HepG2 (cell line): ENCODE data around the gene GNG7. TPM values are rescaled to one million over a fixed set of nuclear protein-coding genes. Genes with fewer than 3 reads are reported as not detected.

ENCODE experiments used
- ARID5B ChIP-seq: IDR thresholded peaks from 2 replicates; pipeline ENCODE4 v1.4.0; 2020; ENCODE audit warnings: mild to moderate bottlenecking, missing genetic modification reagents
- ETS1 ChIP-seq: sonication (generic); formaldehyde crosslinking; IDR thresholded peaks from 2 replicates; pipeline ENCODE4 v1.4.0; 2020; ENCODE audit warnings: missing genetic modification reagents
- FOXP4 ChIP-seq: sonication (generic); formaldehyde crosslinking; IDR thresholded peaks from 2 replicates; pipeline ENCODE4 v1.4.0; 2020; ENCODE audit warnings: missing genetic modification reagents
- GLI4 ChIP-seq: sonication (generic); formaldehyde crosslinking; IDR thresholded peaks from 2 replicates; pipeline ENCODE4 v1.5.1; 2020; ENCODE audit warnings: missing genetic modification reagents, mild to moderate bottlenecking, moderate library complexity, borderline replicate concordance
- HOXA3 ChIP-seq: sonication (generic); formaldehyde crosslinking; IDR thresholded peaks from 2 replicates; pipeline ENCODE4 v1.5.0; 2020; ENCODE audit warnings: missing genetic modification reagents
- JUN ChIP-seq: sonication (generic); formaldehyde crosslinking; IDR thresholded peaks from 2 replicates; pipeline ENCODE4 v1.4.0; 2020; ENCODE audit warnings: mild to moderate bottlenecking, missing genetic modification reagents
- KLF15 ChIP-seq: sonication (generic); formaldehyde crosslinking; IDR thresholded peaks from 2 replicates; pipeline ENCODE4 v1.8.1; 2023; ENCODE audit warnings: borderline replicate concordance, mild to moderate bottlenecking, inconsistent platforms, missing genetic modification reagents, mixed read lengths
- POLR2AphosphoS2 ChIP-seq: IDR thresholded peaks from 2 replicates; pipeline ENCODE4 v1.6.1; 2011; ENCODE audit warnings: low read depth, low read length, improper control_type of control experiment
- SMARCE1 ChIP-seq: fragments of 450-650 bp; IDR thresholded peaks from 2 replicates; pipeline ENCODE4 v1.6.1; 2017; ENCODE audit warnings: borderline replicate concordance
- TOPORS ChIP-seq: sonication (generic); formaldehyde crosslinking; IDR thresholded peaks from 2 replicates; pipeline ENCODE4 v1.8.0; 2023; ENCODE audit warnings: mild to moderate bottlenecking, missing genetic modification reagents
- ZFAT ChIP-seq: sonication (generic); formaldehyde crosslinking; conservative IDR thresholded peaks from 2 replicates; pipeline ENCODE4 v1.8.1; 2023; ENCODE audit warnings: missing genetic modification reagents, inconsistent platforms
- ZFP37 ChIP-seq: sonication (generic); formaldehyde crosslinking; IDR thresholded peaks from 2 replicates; pipeline ENCODE4 v1.4.0; 2020; ENCODE audit warnings: missing genetic modification reagents, borderline replicate concordance
- ZNF224 ChIP-seq: sonication (generic); formaldehyde crosslinking; IDR thresholded peaks from 2 replicates; pipeline ENCODE4 v1.5.0; 2020; ENCODE audit warnings: mild to moderate bottlenecking, missing genetic modification reagents
- ZNF639 ChIP-seq: conservative IDR thresholded peaks from 2 replicates; pipeline ENCODE4 v1.6.1; 2018; ENCODE audit warnings: missing genetic modification reagents
- polyA plus RNA-seq, 8 experiments: library from polyadenylated mRNA; depleted of rRNA in 3 of 8; stranded (reverse) in 7 of 8; unstranded in 1 of 8; fragments of >200 nt; fragmentation: Illumina TruSeq in 4 of 8; extraction: Trizol in 4 of 8; gene quantifications; 2 replicates each; pipeline versions ENCODE4 v1.2.1 to v1.2.3, GENCODE V29; 2011 to 2016; ENCODE audit warnings: low read depth in 4 of 8, missing spikeins in 1 of 8, mixed read lengths in 1 of 8; ENCODE audit not compliant: insufficient read depth in 1 of 8
- total RNA-seq, 5 experiments: library from RNA; depleted of rRNA; stranded (reverse); fragments of >200 nt; fragmentation: Illumina TruSeq; extraction: Trizol; gene quantifications; 2 replicates each; pipeline ENCODE4 v1.2.3, GENCODE V29; 2016; ENCODE audit warnings: low read depth in 1 of 5
- TF ChIP-seq, protein P1 (sequence below): sonication (generic); formaldehyde crosslinking; IDR thresholded peaks from 2 replicates; pipeline ENCODE4 v1.4.0; 2020; ENCODE audit warnings: low read depth, mild to moderate bottlenecking, missing genetic modification reagents
- TF ChIP-seq, protein P2 (sequence below): sonication (generic); formaldehyde crosslinking; IDR thresholded peaks from 2 replicates; pipeline ENCODE4 v1.5.1; 2020; ENCODE audit warnings: mild to moderate bottlenecking, missing genetic modification reagents, moderate library complexity

Gene GNG7
- total and polyA plus RNA-seq, 2 of the 13 experiments (the other 11 are each of a cell fraction or from before 2014, with no cell fraction given): 1.4 to 3.3 TPM

GRCh38 chr19:2524840-2525723 is 177.4 kb downstream of the GNG7 start (continued):
- TF ChIP-seq, protein P1, sequence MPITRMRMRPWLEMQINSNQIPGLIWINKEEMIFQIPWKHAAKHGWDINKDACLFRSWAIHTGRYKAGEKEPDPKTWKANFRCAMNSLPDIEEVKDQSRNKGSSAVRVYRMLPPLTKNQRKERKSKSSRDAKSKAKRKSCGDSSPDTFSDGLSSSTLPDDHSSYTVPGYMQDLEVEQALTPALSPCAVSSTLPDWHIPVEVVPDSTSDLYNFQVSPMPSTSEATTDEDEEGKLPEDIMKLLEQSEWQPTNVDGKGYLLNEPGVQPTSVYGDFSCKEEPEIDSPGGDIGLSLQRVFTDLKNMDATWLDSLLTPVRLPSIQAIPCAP (CRISPR knock-in tag): no peak
- TF ChIP-seq FOXP4 (CRISPR knock-in tag) (no peak), GLI4 (CRISPR knock-in tag) (no peak), ZNF224 (CRISPR knock-in tag) (no peak), TOPORS (CRISPR knock-in tag) (no peak), ETS1 (CRISPR knock-in tag) (no peak), ZNF639 (no peak), ZFAT (CRISPR knock-in tag) (no peak), ZFP37 (CRISPR knock-in tag) (no peak), HOXA3 (CRISPR knock-in tag) (no peak), KLF15 (CRISPR knock-in tag) (no peak), POLR2AphosphoS2 (no peak), JUN (CRISPR knock-in tag) (no peak), SMARCE1 (no peak), ARID5B (CRISPR knock-in tag) (peak; percentile 65)
- TF ChIP-seq, protein P2, sequence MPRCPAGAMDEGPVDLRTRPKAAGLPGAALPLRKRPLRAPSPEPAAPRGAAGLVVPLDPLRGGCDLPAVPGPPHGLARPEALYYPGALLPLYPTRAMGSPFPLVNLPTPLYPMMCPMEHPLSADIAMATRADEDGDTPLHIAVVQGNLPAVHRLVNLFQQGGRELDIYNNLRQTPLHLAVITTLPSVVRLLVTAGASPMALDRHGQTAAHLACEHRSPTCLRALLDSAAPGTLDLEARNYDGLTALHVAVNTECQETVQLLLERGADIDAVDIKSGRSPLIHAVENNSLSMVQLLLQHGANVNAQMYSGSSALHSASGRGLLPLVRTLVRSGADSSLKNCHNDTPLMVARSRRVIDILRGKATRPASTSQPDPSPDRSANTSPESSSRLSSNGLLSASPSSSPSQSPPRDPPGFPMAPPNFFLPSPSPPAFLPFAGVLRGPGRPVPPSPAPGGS (CRISPR knock-in tag): no peak
